Vagina (tissue), 2 donors: Measurements from ENCODE around the gene ECPAS.

Experiments
- POLR2AphosphoS5 ChIP-seq, 2 donors: sonication (generic); formaldehyde crosslinking; IDR thresholded peaks; one replicate each; pipeline ENCODE4 v1.9.0; 2017; ENCODE audit warnings: antibody characterized with exemption in 2 of 2, mild to moderate bottlenecking in 2 of 2, low read depth in 1 of 2; ENCODE audit not compliant: insufficient read depth in 1 of 2
- TF ChIP-seq, protein P1 (sequence below), 3 experiments: fragments of 450-650 bp in 2 of 3; fragments of 200-600 bp in 1 of 3; sonication (generic) in 1 of 3; IDR thresholded peaks; one replicate each; pipeline ENCODE4 v1.5.1; 2017 to 2019; ENCODE audit warnings: antibody characterized with exemption in 3 of 3, mild to moderate bottlenecking in 2 of 3, moderate library complexity in 2 of 3

- TF ChIP-seq, protein P1, sequence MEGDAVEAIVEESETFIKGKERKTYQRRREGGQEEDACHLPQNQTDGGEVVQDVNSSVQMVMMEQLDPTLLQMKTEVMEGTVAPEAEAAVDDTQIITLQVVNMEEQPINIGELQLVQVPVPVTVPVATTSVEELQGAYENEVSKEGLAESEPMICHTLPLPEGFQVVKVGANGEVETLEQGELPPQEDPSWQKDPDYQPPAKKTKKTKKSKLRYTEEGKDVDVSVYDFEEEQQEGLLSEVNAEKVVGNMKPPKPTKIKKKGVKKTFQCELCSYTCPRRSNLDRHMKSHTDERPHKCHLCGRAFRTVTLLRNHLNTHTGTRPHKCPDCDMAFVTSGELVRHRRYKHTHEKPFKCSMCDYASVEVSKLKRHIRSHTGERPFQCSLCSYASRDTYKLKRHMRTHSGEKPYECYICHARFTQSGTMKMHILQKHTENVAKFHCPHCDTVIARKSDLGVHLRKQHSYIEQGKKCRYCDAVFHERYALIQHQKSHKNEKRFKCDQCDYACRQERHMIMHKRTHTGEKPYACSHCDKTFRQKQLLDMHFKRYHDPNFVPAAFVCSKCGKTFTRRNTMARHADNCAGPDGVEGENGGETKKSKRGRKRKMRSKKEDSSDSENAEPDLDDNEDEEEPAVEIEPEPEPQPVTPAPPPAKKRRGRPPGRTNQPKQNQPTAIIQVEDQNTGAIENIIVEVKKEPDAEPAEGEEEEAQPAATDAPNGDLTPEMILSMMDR (IDR thresholded peaks at IDR 0.05): no peak
- TF ChIP-seq POLR2AphosphoS5 (IDR thresholded peaks at IDR 0.05; ENCODE audit: insufficient read depth in 1 of 2, low read depth in 1 of 2): no peak
These were observed 117.2 kb downstream of the ECPAS start for GRCh38 chr9:111366978-111367377.
